DND-41 (cell line): ENCODE measurements around the gene RALGPS1.
"Not testable (repeated sequence)": the region's sequence is repeated elsewhere in the genome, so short reads cannot be mapped to it uniquely, and the experiment has no call there.

ENCODE experiments used
- ATAC-seq: fragments of 200-7000 bp; cut with Tn5 transposase; 3 replicates; pipeline ENCODE4 v1.9.1; 2021; ENCODE audit warnings: low read depth; ENCODE audit not compliant: insufficient read depth
- DNase-seq: peaks from one replicate; pipeline ENCODE4 v3.0.0-alpha.2; 2020
- H2AFZ ChIP-seq: 2 replicates; pipeline ENCODE4 v1.6.0; 2012; ENCODE audit warnings: low read depth, low read length
- H3K27ac ChIP-seq: 2 replicates; pipeline ENCODE4 v1.5.1; 2012; ENCODE audit warnings: low read length, inconsistent platforms
- H3K27me3 ChIP-seq: fragments of 200-600 bp; sonication (generic); 2 replicates; pipeline ENCODE4 v1.6.0; 2012; ENCODE audit warnings: low read length, mild to moderate bottlenecking, inconsistent platforms; ENCODE audit not compliant: insufficient read depth, poor library complexity
- H3K36me3 ChIP-seq: 2 replicates; pipeline ENCODE4 v1.5.1; 2012; ENCODE audit warnings: low read length, inconsistent platforms; ENCODE audit not compliant: insufficient read depth
- H3K4me1 ChIP-seq: 2 replicates; pipeline ENCODE4 v1.5.1; 2012; ENCODE audit warnings: mild to moderate bottlenecking, low read length; ENCODE audit not compliant: insufficient read depth
- H3K4me2 ChIP-seq: 2 replicates; pipeline ENCODE4 v1.6.0; 2012; ENCODE audit warnings: mild to moderate bottlenecking, moderate library complexity, low read length, inconsistent platforms; ENCODE audit not compliant: insufficient read depth
- H3K4me3 ChIP-seq, 2 experiments: fragments of 200-600 bp in 1 of 2; shearing (Covaris generic) in 1 of 2; 2 replicates each; pipeline ENCODE4 v1.5.1; 2012 to 2016; ENCODE audit warnings: inconsistent platforms in 2 of 2, low read length in 2 of 2, mild to moderate bottlenecking in 2 of 2, low read depth in 1 of 2, moderate library complexity in 1 of 2
- H3K79me2 ChIP-seq: 2 replicates; pipeline ENCODE4 v1.6.0; 2012; ENCODE audit warnings: low read length, inconsistent platforms; ENCODE audit not compliant: insufficient read depth
- H3K9ac ChIP-seq: 2 replicates; pipeline ENCODE4 v1.6.0; 2012; ENCODE audit warnings: low read depth, mild to moderate bottlenecking, inconsistent platforms, low read length, moderate library complexity
- H3K9me3 ChIP-seq: 2 replicates; pipeline ENCODE4 v1.5.1; 2012; ENCODE audit warnings: low read length, moderate library complexity, mild to moderate bottlenecking, inconsistent platforms; ENCODE audit not compliant: insufficient read depth, severe bottlenecking
- H4K20me1 ChIP-seq: 2 replicates; pipeline ENCODE4 v1.6.0; 2012; ENCODE audit warnings: low read length; ENCODE audit not compliant: insufficient read depth
- EZH2 ChIP-seq: IDR thresholded peaks from 3 replicates; pipeline ENCODE4 v1.6.1; 2012; ENCODE audit warnings: borderline replicate concordance, low read depth, mild to moderate bottlenecking, moderate library complexity, low read length, inconsistent platforms; ENCODE audit not compliant: severe bottlenecking
- TF ChIP-seq, protein P1 (sequence below): IDR thresholded peaks from 2 replicates; pipeline ENCODE4 v1.5.1; 2012; ENCODE audit warnings: borderline replicate concordance, low read length, moderate library complexity, mild to moderate bottlenecking; ENCODE audit not compliant: poor library complexity, severe bottlenecking; ENCODE audit errors: extremely low read depth

RALGPS1 gene

DNA sequence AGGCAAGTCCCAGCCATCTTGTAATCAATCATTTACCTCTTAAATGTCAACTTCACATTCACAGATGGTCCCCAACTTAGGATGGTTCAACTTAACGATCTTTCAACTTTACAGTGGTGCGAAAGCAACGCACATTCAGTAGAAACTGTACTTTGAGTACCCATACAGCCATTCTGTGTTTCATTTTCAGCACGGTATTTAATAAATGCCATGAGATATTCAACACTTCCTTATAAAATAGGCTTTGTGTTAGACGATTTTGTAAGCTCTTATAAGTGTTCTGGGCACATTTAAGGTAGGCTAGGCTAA lies 254.9 kb downstream of the RALGPS1 start:
- H3K27ac ChIP-seq, result no peak overlapping the region

DNA sequence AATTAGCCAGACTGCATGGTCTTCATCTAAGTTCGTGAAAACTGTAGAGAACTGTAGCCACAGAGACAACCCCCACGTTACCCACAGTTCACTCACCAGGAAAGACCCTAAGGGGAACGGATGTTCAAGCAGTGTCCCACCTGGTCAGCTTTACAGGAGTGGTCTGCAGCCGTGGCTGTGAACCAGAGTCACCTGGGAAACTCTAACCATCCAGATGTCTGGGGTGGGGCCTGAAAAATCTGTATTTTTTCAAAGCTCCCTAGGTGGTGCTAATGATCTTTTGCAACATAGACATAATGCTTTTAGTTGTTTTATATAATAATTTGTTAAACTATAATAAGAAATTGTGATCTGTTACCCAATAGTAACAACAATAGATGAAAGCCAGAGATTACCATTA lies 255.5 kb downstream of the RALGPS1 start:
- H3K36me3 ChIP-seq, result no peaks in the 10 kb centered on the region
- no peaks in the 10 kb centered on the region for H3K4me1 ChIP-seq
- H3K4me3 ChIP-seq, result no peak overlapping the region
- no peaks in the 10 kb centered on the region for H3K9me3 ChIP-seq
- TF ChIP-seq, protein P1, sequence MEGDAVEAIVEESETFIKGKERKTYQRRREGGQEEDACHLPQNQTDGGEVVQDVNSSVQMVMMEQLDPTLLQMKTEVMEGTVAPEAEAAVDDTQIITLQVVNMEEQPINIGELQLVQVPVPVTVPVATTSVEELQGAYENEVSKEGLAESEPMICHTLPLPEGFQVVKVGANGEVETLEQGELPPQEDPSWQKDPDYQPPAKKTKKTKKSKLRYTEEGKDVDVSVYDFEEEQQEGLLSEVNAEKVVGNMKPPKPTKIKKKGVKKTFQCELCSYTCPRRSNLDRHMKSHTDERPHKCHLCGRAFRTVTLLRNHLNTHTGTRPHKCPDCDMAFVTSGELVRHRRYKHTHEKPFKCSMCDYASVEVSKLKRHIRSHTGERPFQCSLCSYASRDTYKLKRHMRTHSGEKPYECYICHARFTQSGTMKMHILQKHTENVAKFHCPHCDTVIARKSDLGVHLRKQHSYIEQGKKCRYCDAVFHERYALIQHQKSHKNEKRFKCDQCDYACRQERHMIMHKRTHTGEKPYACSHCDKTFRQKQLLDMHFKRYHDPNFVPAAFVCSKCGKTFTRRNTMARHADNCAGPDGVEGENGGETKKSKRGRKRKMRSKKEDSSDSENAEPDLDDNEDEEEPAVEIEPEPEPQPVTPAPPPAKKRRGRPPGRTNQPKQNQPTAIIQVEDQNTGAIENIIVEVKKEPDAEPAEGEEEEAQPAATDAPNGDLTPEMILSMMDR, result no peak
- no peak for TF ChIP-seq EZH2
- no peak overlapping the region for H3K27ac ChIP-seq
- H3K79me2 ChIP-seq, result no peaks in the 10 kb centered on the region
- H3K4me2 ChIP-seq, result no peak overlapping the region
- DNase-seq (no peak), ATAC-seq (no peak)
- peaks cover 23% of the 10 kb centered on the region for H3K27me3 ChIP-seq
- 0 out of 2 replicates have a peak, but pooled peaks cover 4% of the 10 kb centered on the region for H4K20me1 ChIP-seq
- H2AFZ ChIP-seq, result no peak overlapping the region
- no peak overlapping the region for H3K9ac ChIP-seq

More for the DNA sequence above, 254.9 kb downstream of the RALGPS1 start:
- no peak overlapping the region for H3K4me2 ChIP-seq
- no peak overlapping the region for H2AFZ ChIP-seq
- ATAC-seq (no peak), DNase-seq (no peak)
- TF ChIP-seq, protein P1, result no peak
- TF ChIP-seq EZH2, result no peak
- H3K79me2 ChIP-seq, result no peaks in the 10 kb centered on the region
- H3K9me3 ChIP-seq, result no peaks in the 10 kb centered on the region
- H3K4me3 ChIP-seq, result no peak overlapping the region
- H3K27me3 ChIP-seq, result peaks cover 24% of the 10 kb centered on the region
- H3K9ac ChIP-seq, result no peak overlapping the region
- H3K4me1 ChIP-seq, result no peaks in the 10 kb centered on the region
- no peaks in the 10 kb centered on the region for H3K36me3 ChIP-seq
- H4K20me1 ChIP-seq, result 0 out of 2 replicates have a peak, but pooled peaks cover 4% of the 10 kb centered on the region

DNA sequence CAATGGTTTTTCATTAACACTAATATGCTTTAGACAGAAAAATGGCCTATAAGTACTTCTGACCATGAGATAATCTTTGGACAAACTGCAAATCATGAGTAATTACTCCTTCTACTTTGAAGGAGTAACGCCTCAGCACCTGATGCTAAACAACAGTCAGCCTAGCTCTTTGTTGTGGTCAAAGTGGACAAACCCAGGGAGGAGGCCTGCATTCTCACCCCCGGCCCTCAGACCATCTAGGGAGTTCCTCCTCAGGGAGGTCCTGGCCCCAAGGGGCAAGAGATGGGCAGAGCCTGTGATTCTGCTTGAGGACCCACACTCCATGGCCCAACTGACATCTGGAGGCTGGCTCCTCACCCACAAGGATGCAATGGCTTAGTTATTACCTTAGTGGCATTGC lies 256.1 kb downstream of the RALGPS1 start:
- no peaks in the 10 kb centered on the region for H3K36me3 ChIP-seq
- H3K9ac ChIP-seq, result no peak overlapping the region
- no peak overlapping the region for H3K4me2 ChIP-seq
- H3K79me2 ChIP-seq, result no peaks in the 10 kb centered on the region
- H3K27ac ChIP-seq, result no peak overlapping the region
- 0 out of 2 replicates have a peak, but pooled peaks cover 4% of the 10 kb centered on the region for H4K20me1 ChIP-seq
- DNase-seq (no peak), ATAC-seq (no peak)
- H3K9me3 ChIP-seq, result no peaks in the 10 kb centered on the region
- no peak overlapping the region for H2AFZ ChIP-seq
- no peaks in the 10 kb centered on the region for H3K4me1 ChIP-seq
- no peak overlapping the region for H3K4me3 ChIP-seq
- H3K27me3 ChIP-seq, result peaks cover 22% of the 10 kb centered on the region
- TF ChIP-seq, protein P1, result no peak
- TF ChIP-seq EZH2, result no peak

DNA sequence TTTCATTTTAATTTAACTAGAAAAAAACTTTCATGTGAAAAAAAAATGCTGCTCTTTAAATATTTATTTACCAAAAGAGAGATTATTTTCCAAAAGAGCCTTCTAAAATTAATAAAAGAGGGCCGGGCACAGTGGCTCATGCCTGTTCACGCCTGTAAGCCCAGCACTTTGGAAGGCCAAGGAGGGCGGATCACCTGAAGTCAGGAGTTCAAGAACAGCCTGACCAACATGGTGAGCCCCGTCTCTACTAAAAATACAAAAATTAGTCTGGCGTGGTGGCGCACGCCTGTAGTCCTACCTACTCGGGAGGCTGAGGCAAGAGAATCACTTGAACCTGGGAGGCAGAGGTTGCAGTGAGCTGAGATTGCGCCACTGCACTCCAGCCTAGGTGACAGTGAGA lies 256.8 kb downstream of the RALGPS1 start:
- H3K4me3 ChIP-seq, H3K79me2 ChIP-seq, H4K20me1 ChIP-seq, H3K4me2 ChIP-seq, H2AFZ ChIP-seq, ATAC-seq, H3K27ac ChIP-seq, H3K9ac ChIP-seq, H3K4me1 ChIP-seq, H3K36me3 ChIP-seq, H3K9me3 ChIP-seq, DNase-seq: not testable (repeated sequence)
- peaks cover 22% of the 10 kb centered on the region for H3K27me3 ChIP-seq
